NCI-H1092 (cell line): ENCODE data around the gene STAT5B.
A peak's percentile ranks its signal among the peaks of the same experiment; 100 is the strongest.
"Not testable (repeated sequence)": the region's sequence is repeated elsewhere in the genome, so short reads cannot be mapped to it uniquely, and the experiment has no call there.

ENCODE experiments used
- DNase-seq: peaks from one replicate; lab custom pipeline; 2025; lab: John Stamatoyannopoulos, UW

STAT5B gene

DNA sequence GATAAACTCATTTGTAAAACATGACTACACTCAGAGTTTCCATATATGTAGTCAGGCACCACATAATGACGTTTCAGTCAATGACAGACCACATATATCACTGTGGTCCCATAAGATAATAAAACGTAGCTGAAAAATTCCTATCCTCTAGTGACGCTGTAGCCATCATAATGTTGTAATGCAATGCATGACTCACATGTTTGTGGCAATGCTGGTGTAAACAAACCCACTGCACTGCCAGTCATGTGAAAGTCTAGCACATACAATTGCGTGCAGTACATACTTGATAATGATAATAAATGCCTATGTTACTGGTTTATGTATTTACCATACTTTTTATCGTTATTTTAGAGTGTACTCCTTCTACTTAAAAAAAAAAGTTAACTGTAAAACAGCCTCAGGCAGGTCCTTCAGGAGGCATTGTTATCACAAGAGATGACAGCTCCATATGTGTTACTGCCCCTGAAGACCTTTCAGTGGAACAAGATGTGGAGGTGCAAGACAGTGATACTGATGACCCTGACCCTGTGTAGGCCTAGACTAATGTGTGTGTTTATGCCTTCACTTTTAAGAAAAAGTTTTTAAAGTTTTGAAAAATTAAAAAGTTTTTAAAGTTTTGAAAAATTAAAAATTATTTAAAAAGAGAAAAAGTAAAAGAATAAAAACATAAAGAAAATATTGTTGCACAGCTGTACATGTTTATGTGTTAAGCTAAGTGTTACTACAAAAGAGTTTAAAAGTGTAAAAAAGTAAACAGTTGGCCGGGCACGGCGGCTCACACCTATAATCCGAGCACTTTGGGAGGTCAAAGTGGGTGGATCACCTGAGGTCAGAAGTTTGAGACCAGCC, 9.0 kb downstream of the STAT5B start:
- no peak for DNase-seq

DNA sequence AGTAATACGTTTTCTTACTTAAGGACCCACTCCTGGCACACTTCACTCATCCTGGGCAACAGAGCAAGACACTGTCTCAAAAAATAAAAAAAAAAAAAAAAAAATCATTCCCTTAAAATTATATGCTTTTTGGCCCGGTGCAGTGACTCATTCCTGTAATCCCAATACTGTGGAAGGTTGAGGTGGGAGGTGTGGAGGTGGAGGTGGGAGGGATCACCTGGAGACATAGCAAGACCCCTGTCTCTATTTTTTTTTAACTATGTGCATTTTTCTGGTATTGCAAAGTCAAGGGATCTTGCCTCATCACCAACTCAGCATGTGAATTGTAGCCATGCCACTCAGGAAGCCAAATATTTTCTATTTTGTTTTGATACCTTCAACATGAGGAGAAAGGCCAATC, 9.7 kb downstream of the STAT5B start:
- no peak for DNase-seq

DNA sequence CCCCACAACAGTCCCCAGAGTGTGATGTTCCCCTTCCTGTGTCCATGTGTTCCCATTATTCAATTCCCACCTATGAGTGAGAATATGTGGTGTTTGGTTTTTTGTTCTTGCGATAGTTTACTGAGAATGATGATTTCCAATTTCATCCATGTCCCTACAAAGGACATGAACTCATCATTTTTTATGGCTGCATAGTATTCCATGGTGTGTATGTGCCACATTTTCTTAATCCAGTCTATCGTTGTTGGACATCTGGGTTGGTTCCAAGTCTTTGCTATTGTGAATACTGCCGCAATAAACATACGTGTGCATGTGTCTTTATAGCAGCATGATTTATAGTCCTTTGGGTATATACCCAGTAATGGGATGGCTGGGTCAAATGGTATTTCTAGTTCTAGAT, 11.8 kb downstream of the STAT5B start:
- not testable (repeated sequence) for DNase-seq

DNA sequence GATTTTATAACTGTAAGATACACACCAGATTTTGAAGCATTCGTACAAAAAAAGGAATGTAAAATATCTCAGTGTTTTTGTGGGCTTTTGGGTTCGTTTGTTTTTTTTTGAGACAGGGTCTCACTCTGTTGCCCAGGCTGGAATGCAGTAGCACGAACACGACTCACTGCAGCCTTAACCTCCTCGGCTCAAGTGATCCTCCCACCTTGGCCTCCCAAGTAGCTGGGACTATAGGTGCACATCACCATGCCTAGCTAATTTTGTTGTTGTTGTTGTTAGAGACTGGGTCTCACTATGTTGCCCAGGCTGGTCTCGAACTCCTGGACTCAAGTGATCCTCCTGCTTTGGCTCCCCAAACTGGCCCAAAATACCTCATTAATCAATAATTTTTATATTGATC, 15.9 kb downstream of the STAT5B start:
- DNase-seq: no peak

GRCh38 chr17:42255445-42255844, 20.7 kb downstream of the STAT5B start:
- no peak for DNase-seq

GRCh38 chr17:42253578-42253977, 22.6 kb downstream of the STAT5B start:
- DNase-seq: no peak

DNA sequence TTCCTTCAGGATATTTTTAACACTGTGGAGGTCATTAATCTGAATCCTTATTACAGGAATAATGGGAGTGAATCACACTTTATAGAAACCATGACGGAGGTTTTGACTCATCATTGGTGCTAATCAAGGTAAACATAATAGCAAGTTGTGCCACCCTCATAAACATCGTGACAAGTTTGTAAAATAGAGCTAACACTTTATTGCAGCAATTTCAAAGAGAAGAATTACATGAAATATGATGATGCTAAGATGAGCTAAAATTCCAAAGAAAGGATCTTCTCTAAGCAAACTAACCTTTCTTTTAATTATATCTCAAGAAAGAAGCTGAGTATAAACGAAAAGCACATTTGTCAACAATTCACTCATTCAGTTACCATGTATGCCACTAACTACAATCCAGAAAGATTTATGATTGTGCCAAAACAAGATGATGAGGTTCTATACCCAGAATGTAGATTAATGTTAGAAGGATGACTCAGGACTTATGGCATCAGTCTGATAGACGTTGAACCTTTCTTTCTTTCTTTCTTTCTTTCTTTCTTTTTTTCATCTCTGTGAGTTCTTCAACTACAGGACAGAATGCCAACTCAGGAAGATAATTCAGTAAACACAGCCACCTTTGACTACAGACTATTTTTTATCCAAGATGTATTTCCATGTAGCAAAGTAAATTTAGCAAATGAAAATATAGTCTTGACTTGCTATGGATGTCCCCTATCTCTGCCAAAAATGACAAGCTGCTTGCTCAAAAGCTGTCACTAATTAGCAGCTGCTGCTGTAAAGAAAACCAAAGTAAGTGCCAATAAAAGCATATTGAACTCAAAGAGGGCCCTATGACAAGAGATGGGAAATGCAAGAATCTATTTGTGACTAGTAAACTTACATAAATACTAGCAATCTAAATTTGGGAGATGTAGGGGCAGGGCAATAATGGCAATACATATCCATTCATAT, 23.3 kb downstream of the STAT5B start:
- DNase-seq: no peak

- DNase-seq: no peak
Observed at GRCh38 chr17:42251115-42251514, 25.1 kb downstream of the STAT5B start.

DNA sequence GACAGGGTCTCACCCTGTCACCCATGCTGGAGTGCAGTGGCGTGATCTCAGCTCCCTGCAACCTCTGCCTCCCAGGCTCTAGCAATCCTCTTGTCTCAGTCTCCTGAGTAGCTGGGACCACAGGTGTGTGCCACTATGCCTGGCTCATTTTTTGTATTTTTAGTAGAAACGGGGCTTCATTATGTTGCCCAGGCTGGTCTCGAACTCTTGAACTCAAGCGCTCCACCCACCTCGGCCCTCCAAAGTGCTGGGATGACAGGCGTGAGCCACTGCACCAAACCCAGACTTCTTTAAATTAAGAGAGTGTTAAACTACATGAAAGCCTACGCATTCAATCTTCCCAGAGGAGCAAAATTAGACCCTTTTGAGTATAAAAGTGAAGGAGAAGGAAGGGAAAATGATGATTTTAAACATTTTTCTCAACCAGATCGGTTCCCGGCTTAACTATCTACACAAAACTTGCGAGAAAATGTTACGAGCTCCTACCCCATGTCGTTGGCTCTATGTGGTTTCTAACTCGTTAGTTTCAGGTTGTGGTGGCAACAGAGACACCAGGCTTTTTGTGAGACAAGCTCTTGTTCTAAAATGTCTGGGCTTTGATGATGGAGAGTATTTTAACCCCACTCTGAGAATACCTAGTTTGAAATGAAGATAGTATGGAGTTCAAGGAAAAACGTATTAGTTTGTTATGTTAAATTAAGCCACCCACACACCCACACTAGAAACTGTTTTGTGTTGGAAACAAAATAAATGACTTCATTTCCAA, 26.3 kb downstream of the STAT5B start:
- DNase-seq: no peak

GRCh38 chr17:42248351-42249179, 27.6 kb downstream of the STAT5B start:
- DNase-seq: peak; percentile 77

DNA sequence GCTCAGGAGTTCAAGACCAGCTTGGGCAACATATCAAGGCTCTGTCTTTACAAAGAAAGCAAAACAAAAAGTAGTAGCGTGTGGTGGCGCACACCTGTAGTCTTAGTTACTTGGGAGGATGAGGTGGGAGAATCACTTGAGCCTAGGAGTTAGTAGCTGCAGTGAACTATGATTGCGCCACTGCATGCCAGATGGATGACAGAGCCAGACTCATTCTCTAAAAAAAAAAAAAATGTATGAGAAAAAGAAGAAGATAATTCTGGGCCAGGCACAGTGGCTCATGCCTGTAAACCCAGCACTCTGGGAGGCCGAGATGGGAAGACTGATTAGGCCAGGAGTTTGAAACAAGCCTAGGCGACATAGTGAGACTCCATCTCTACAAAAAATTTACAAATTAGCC, 28.5 kb downstream of the STAT5B start:
- no peak for DNase-seq

- DNase-seq: no peak
Observed at GRCh38 chr17:42246515-42246914, 29.7 kb downstream of the STAT5B start.

DNA sequence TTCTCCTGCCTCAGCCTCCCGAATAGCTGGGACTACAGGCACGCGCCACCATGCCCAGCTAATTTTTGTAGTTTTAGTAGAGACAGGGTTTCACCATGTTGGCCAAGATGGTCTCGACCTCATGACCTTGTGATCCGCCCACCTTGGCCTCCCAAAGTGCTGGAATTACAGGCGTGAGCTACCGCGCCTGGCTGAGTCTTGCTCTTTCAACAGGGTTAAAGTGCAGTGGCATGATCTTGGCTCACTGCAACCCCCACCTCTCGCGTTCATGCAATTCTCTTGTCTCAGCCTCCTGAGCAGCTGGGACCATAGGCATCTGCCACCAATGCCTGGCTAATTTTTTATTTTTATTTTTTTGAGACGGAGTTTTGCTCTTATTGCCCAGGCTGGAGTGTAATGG, 31.0 kb downstream of the STAT5B start:
- not testable (repeated sequence) for DNase-seq

DNA sequence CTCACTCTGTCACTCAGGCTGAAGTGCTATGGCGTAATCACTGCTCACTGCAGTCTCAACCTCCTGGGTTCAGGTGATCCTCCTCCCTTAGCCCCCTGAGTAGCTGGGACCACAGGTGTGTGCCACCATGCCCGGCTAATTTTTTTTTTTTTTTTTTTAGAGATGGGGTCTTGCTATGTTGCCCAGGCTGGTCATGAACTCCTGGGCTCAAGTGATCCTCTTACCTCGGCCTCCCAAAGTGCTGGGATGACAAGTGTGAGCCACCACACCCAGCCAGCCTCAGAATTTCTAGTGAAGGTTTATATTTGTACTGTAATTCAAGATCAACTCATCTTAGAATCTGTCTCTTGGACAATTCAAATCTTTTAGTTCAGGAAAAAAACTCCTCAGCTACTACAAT, 32.1 kb downstream of the STAT5B start:
- DNase-seq: not testable (repeated sequence)

GRCh38 chr17:42243493-42243982, 32.7 kb downstream of the STAT5B start:
- DNase-seq: no peak

- no peak for DNase-seq
Observed at GRCh38 chr17:42241871-42242270, 34.3 kb downstream of the STAT5B start.

- not testable (repeated sequence) for DNase-seq
Observed at GRCh38 chr17:42240863-42241262, 35.3 kb downstream of the STAT5B start.

- no peak for DNase-seq
Observed at GRCh38 chr17:42240201-42240600, 36.0 kb downstream of the STAT5B start.

DNA sequence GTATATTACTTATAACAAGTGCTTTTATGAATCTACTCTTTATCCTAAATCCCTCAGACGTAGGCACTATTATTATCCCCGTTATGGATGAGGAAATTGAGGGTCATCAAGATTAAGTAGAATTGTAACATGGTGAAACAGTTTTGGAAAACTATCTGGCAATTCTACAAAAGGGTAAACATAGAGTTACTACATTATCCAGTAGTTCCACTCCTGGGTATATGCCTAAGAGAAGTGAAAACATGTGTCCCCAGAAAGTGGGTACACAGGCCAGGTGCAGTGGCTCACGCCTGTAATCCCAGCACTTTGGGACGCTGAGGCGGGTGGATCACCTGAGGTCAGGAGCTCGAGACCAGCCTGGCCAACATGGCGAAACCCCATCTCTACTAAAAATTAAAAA, 36.6 kb downstream of the STAT5B start:
- not testable (repeated sequence) for DNase-seq

DNA sequence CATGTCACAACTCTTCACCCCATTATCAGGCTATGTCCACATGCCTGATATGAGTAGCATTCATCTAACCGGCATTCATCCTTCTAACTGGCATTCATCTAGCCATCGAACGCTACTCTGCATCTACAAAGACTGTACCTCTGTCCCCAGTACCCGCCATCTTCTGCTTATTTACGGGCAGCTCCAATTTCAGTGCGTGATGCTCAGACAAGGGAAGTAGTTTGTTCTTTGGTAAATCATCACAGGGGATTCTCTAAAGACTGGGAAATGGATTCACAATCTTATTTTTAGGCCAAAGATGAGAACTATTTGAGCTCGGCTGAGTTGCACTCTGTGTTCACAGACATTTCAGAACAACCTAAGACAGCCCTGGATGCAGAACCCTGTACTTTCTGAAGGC, 39.4 kb downstream of the STAT5B start:
- DNase-seq: no peak

GRCh38 chr17:42233994-42234393, 42.2 kb downstream of the STAT5B start:
- no peak for DNase-seq
